Endothelial cell of umbilical vein (primary cell): ENCODE data around the gene SF3B5. TPM values are rescaled to one million over a fixed set of nuclear protein-coding genes. Genes with fewer than 3 reads are reported as not detected.

Experiments used
- BruUV-seq: library from RNA; stranded (reverse); fragments of 400-500 nt; replicated peaks from 2 replicates; lab custom pipeline; 2021; lab: Mats Ljungman, UMichigan
- CTCF ChIA-PET: fragments of 300-600, 350-600 bp; sonication (Branson Sonifier 250); formaldehyde crosslinking; loops from one replicate; lab custom pipeline; 2021; ENCODE audit warnings: antibody characterized with exemption, inconsistent platforms; lab: Charles Lee
- POLR2A ChIA-PET: fragments of 300-600, 350-600 bp; sonication (Branson Sonifier 250); formaldehyde crosslinking; loops from one replicate; lab custom pipeline; 2021; ENCODE audit warnings: antibody characterized with exemption, inconsistent platforms; lab: Charles Lee
- DNase-seq: peaks from one replicate; pipeline ENCODE4 v3.0.0-alpha.2; 2011; ENCODE audit warnings: low read depth, low spot score
- FAIRE-seq: peaks from 2 replicates; lab custom pipeline; 2011; peaks lifted over from hg19 to GRCh38; lab: Jason Lieb, UNC
- H2AFZ ChIP-seq: 2 replicates; pipeline ENCODE4 v1.6.0; 2012; ENCODE audit warnings: low read depth, low read length, control low read depth, inconsistent platforms
- H3K27ac ChIP-seq: 2 replicates; pipeline ENCODE4 v1.5.1; 2011; ENCODE audit warnings: low read depth, mild to moderate bottlenecking, control low read depth, low read length, moderate library complexity; ENCODE audit not compliant: insufficient read depth
- H3K27me3 ChIP-seq, 2 experiments: 2 replicates each; pipeline versions ENCODE4 v1.6.0 to v1.6.1; 2011; ENCODE audit warnings: low read length in 2 of 2, mixed read lengths in 1 of 2; ENCODE audit not compliant: control insufficient read depth in 2 of 2, insufficient read depth in 2 of 2
- H3K36me3 ChIP-seq, 2 experiments: 2 replicates in 1 of 2; 3 replicates in 1 of 2; pipeline ENCODE4 v1.5.1; 2011; ENCODE audit warnings: low read length in 2 of 2, mild to moderate bottlenecking in 1 of 2, moderate library complexity in 1 of 2; ENCODE audit not compliant: control insufficient read depth in 2 of 2, insufficient read depth in 2 of 2; ENCODE audit errors: extremely low read depth in 1 of 2
- H3K4me1 ChIP-seq: 3 replicates; pipeline ENCODE4 v1.5.1; 2011; ENCODE audit warnings: mild to moderate bottlenecking, low read length; ENCODE audit not compliant: control insufficient read depth, insufficient read depth; ENCODE audit errors: extremely low read depth
- H3K4me2 ChIP-seq: 2 replicates; pipeline ENCODE4 v1.6.1; 2011; ENCODE audit warnings: low read length, control low read depth, mixed read lengths; ENCODE audit not compliant: insufficient read depth
- H3K4me3 ChIP-seq, 3 experiments: fragments of 200-600 bp in 1 of 3; sonication (generic), shearing (Covaris generic) in 1 of 3; replicated peaks in 1 of 3; 2 replicates each; pipeline ENCODE4 v1.5.1; 2011 to 2016; ENCODE audit warnings: control low read depth in 3 of 3, low read length in 3 of 3, mild to moderate bottlenecking in 2 of 3, inconsistent platforms in 1 of 3, low read depth in 1 of 3, moderate library complexity in 1 of 3; ENCODE audit not compliant: insufficient read depth in 1 of 3
- H3K79me2 ChIP-seq: 2 replicates; pipeline ENCODE4 v1.6.0; 2012; ENCODE audit warnings: low read length, inconsistent platforms; ENCODE audit not compliant: control insufficient read depth, insufficient read depth
- H3K9ac ChIP-seq: replicated peaks from 2 replicates; pipeline ENCODE3; 2011; ENCODE audit warnings: low read length, control low read depth; ENCODE audit not compliant: insufficient read depth; ENCODE audit errors: extremely low read depth
- H3K9me1 ChIP-seq: replicated peaks from 3 replicates; pipeline ENCODE4 v1.6.0; 2011; ENCODE audit warnings: mild to moderate bottlenecking, low read length; ENCODE audit not compliant: control insufficient read depth, insufficient read depth; ENCODE audit errors: extremely low read depth
- H3K9me3 ChIP-seq: replicated peaks from 2 replicates; pipeline ENCODE4 v1.5.1; 2012; ENCODE audit warnings: low read length, inconsistent platforms; ENCODE audit not compliant: control insufficient read depth, insufficient read depth
- H4K20me1 ChIP-seq: replicated peaks from 2 replicates; pipeline ENCODE3; 2011; ENCODE audit warnings: mild to moderate bottlenecking, low read length; ENCODE audit not compliant: control insufficient read depth, insufficient read depth; ENCODE audit errors: extremely low read depth
- EZH2 ChIP-seq: IDR thresholded peaks from 2 replicates; pipeline ENCODE4 v1.6.1; 2012; ENCODE audit warnings: borderline replicate concordance, low read depth, mild to moderate bottlenecking, moderate library complexity, low read length, inconsistent platforms; ENCODE audit not compliant: severe bottlenecking
- FOS ChIP-seq: IDR thresholded peaks from 2 replicates; pipeline ENCODE4 v1.6.1; 2011; ENCODE audit warnings: mild to moderate bottlenecking, low read length, moderate library complexity, borderline replicate concordance; ENCODE audit not compliant: insufficient read depth
- GATA2 ChIP-seq: IDR thresholded peaks from 2 replicates; pipeline ENCODE4 v1.7.0; 2011; ENCODE audit warnings: low read depth, mild to moderate bottlenecking, moderate library complexity, mixed read lengths, low read length; ENCODE audit not compliant: insufficient read length, insufficient read depth
- JUN ChIP-seq: IDR thresholded peaks from 2 replicates; pipeline ENCODE4 v1.6.1; 2011; ENCODE audit warnings: borderline replicate concordance, low read depth; ENCODE audit not compliant: insufficient read length, insufficient read depth
- MAX ChIP-seq: IDR thresholded peaks from 2 replicates; pipeline ENCODE4 v1.6.1; 2011; ENCODE audit not compliant: insufficient read depth, insufficient read length
- MYC ChIP-seq: IDR thresholded peaks from one replicate; pipeline ENCODE4 v1.6.1; 2011; ENCODE audit warnings: mild to moderate bottlenecking, low read depth, low read length
- POLR2A ChIP-seq: IDR thresholded peaks from 2 replicates; pipeline ENCODE4 v1.6.1; 2012; ENCODE audit warnings: low read depth, mild to moderate bottlenecking, control low read depth, low read length
- POLR2AphosphoS5 ChIP-seq: IDR thresholded peaks from 2 replicates; pipeline ENCODE4 v1.6.1; 2012; ENCODE audit warnings: low read depth, mild to moderate bottlenecking, control low read depth, low read length, moderate library complexity; ENCODE audit not compliant: insufficient read depth
- dilution Hi-C: fragments of 300-500 bp; cut with MboI; formaldehyde crosslinking; loops from one replicate; pipeline ENCODE4 v1.15.0; 2019; ENCODE audit warnings: low sequenced_read_pairs; ENCODE audit not compliant: extremely low pct_ligation_motif_present
- intact Hi-C: fragments of 100-400 bp; cut with micrococcal nuclease; formaldehyde crosslinking; loops from one replicate; pipeline ENCODE4 v1.10.0; 2022
- polyA plus RNA-seq, 4 experiments: library from polyadenylated mRNA; depleted of rRNA in 3 of 4; stranded (reverse) in 3 of 4; unstranded in 1 of 4; fragments of >200 nt; gene quantifications; 2 replicates each; pipeline versions ENCODE4 v1.2.1 to v1.2.3, GENCODE V29; 2011 to 2012; ENCODE audit warnings: missing spikeins in 1 of 4
- total RNA-seq: library from RNA; stranded (reverse); gene quantifications from 2 replicates; pipeline ENCODE4 v1.2.3, GENCODE V29; 2021
- TF ChIP-seq, protein P1 (sequence below), 2 donors: IDR thresholded peaks; 1 replicate in 1 of 2; 2 replicates in 1 of 2; pipeline ENCODE4 v1.5.1; 2011; ENCODE audit warnings: low read length in 2 of 2, mild to moderate bottlenecking in 2 of 2, moderate library complexity in 2 of 2, control low read depth in 1 of 2, inconsistent platforms in 1 of 2, low read depth in 1 of 2; ENCODE audit not compliant: insufficient read depth in 1 of 2; ENCODE audit errors: extremely low read depth in 1 of 2

Gene SF3B5
- total and polyA plus RNA-seq, 2 donors (not counting 3 experiments of a cell fraction or from before 2014, with no cell fraction given): 185 to 540 TPM

GRCh38 chr6:144115219-144115618 is 19.8 kb upstream of the SF3B5 start:
- intact Hi-C loops (no loop called here), dilution Hi-C loops (no loop called here)
- H2AFZ ChIP-seq: no peak overlapping the region
- no peak overlapping the region for H3K27ac ChIP-seq
- H3K4me1 ChIP-seq: no peaks in the 10 kb centered on the region
- H4K20me1 ChIP-seq: no peaks in the 10 kb centered on the region
- BruUV-seq: no TSS peak
- H3K9me3 ChIP-seq: no peaks in the 10 kb centered on the region
- no peak overlapping the region for H3K4me3 ChIP-seq
- FAIRE-seq: no peak
- H3K27me3 ChIP-seq: no peaks in the 10 kb centered on the region
- H3K79me2 ChIP-seq: no peaks in the 10 kb centered on the region
- no peak for DNase-seq
- CTCF ChIA-PET: interaction anchor here (0.6 to 2.1 kb wide), 3 partner anchors 10 to 44 kb away, joined by 3 to 8 read pairs (median 3); no protein-coding TSS in a partner anchor
- no peaks in the 10 kb centered on the region for H3K9me1 ChIP-seq
- H3K36me3 ChIP-seq: no peaks in the 10 kb centered on the region
- POLR2A ChIA-PET: no interaction called here
- no peak overlapping the region for H3K4me2 ChIP-seq
- H3K9ac ChIP-seq: no peak overlapping the region
- TF ChIP-seq GATA2 (no peak), EZH2 (no peak), JUN (no peak), POLR2AphosphoS5 (no peak), FOS (no peak), POLR2A (no peak), MYC (no peak), MAX (no peak)
- TF ChIP-seq, protein P1, sequence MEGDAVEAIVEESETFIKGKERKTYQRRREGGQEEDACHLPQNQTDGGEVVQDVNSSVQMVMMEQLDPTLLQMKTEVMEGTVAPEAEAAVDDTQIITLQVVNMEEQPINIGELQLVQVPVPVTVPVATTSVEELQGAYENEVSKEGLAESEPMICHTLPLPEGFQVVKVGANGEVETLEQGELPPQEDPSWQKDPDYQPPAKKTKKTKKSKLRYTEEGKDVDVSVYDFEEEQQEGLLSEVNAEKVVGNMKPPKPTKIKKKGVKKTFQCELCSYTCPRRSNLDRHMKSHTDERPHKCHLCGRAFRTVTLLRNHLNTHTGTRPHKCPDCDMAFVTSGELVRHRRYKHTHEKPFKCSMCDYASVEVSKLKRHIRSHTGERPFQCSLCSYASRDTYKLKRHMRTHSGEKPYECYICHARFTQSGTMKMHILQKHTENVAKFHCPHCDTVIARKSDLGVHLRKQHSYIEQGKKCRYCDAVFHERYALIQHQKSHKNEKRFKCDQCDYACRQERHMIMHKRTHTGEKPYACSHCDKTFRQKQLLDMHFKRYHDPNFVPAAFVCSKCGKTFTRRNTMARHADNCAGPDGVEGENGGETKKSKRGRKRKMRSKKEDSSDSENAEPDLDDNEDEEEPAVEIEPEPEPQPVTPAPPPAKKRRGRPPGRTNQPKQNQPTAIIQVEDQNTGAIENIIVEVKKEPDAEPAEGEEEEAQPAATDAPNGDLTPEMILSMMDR (IDR thresholded peaks at IDR 0.05; ENCODE audit: extremely low read depth in 1 of 2, insufficient read depth in 1 of 2, low read depth in 1 of 2, low read length in 2 of 2): no peak
